ENCODE measurements around the gene VEZT. TPM values are rescaled to one million over a fixed set of nuclear protein-coding genes. Genes with fewer than 3 reads are reported as not detected.

The VEZT gene
- total RNA-seq, 1 experiment from 2014 or later: 46.4 TPM

- CTCF ChIA-PET: interaction anchor here (0.8 to 1.3 kb wide), 3 partner anchors 11 to 70 kb away, joined by 3 to 7 read pairs (median 4); partner anchors contain the start of genes FGD6 and VEZT
- Histone ChIP-seq H3K4me1 (ENCODE audit: control insufficient read depth in 1 of 2, insufficient read depth in 2 of 2, low read length in 2 of 2) (peaks cover 9 to 46% of the 10 kb centered on the region in 2 experiments), H4K20me1 (ENCODE audit: insufficient read depth) (no peaks in the 10 kb centered on the region), H3K9me2 (ENCODE audit: insufficient read depth) (no peaks in the 10 kb centered on the region), H3K4me3 (replicated peaks in 1 of 2; ENCODE audit: low read depth in 1 of 2, low read length in 2 of 2) (peak overlapping the region in 1 of 2 experiments; percentile 25; a peak in 3 of 4 replicates), H3K9ac (ENCODE audit: low read length) (peak overlapping the region; percentile 52), H3K9me3 (ENCODE audit: control insufficient read depth in 1 of 2, insufficient read depth in 1 of 2, low read depth in 1 of 2, low read length in 2 of 2) (no peaks in the 10 kb centered on the region), H2AFZ (ENCODE audit: low read depth, low read length, poor library complexity, severe bottlenecking) (no peak overlapping the region), H3K27me3 (ENCODE audit: insufficient read depth, low read length) (no peaks in the 10 kb centered on the region), H3K27ac (ENCODE audit: low read depth, low read length) (no peak overlapping the region), H3K79me2 (ENCODE audit: insufficient read depth, low read length) (peaks cover 9% of the 10 kb centered on the region), H3K4me2 (ENCODE audit: low read length) (peak overlapping the region; percentile 64), H3K36me3 (ENCODE audit: control insufficient read depth in 1 of 2, insufficient read depth in 2 of 2, low read length in 2 of 2) (no peaks in the 10 kb centered on the region)
- ATAC-seq: no peak
- no TSS peak for BruUV-seq (replicated peaks)
- POLR2A ChIA-PET: interaction anchor here (1.0 to 2.0 kb wide), 3 partner anchors 12 to 17 kb away, joined by 3 to 8 read pairs (median 7); no protein-coding TSS in a partner anchor
- RAD21 ChIA-PET (ENCODE audit: low non-redundant PET in 1 of 2, low total read pairs in 2 of 2, uncharacterized antibody in 2 of 2, unreplicated experiment in 2 of 2): interaction anchor here in 1 of 2 experiments (1.0 kb wide), 1 partner anchor 347 kb away, joined by 3 read pairs; no protein-coding TSS in a partner anchor
- TF ChIP-seq ZBTB33 (IDR thresholded peaks at IDR 0.05; ENCODE audit: extremely low read depth, insufficient replicate concordance, low read length): no peak
- no peak for TF ChIP-seq CEBPB (IDR thresholded peaks at IDR 0.05; ENCODE audit: low read depth)
- TF ChIP-seq EGR1 (IDR thresholded peaks at IDR 0.05; ENCODE audit: low read depth): no peak
- TF ChIP-seq MAX (IDR thresholded peaks at IDR 0.05): no peak
- TF ChIP-seq CBX3 (IDR thresholded peaks at IDR 0.05; ENCODE audit: low read depth): no peak
- no peak for TF ChIP-seq JUND (IDR thresholded peaks at IDR 0.05)
- no peak for TF ChIP-seq SIN3A (IDR thresholded peaks at IDR 0.05; ENCODE audit: low read depth)
- TF ChIP-seq POLR2AphosphoS5 (IDR thresholded peaks at IDR 0.05; ENCODE audit: low read depth, low read length): no peak
- TF ChIP-seq POLR2A (IDR thresholded peaks at IDR 0.05; ENCODE audit: borderline replicate concordance, extremely low read depth, insufficient read depth, insufficient read length): no peak
- TF ChIP-seq RAD21 (IDR thresholded peaks at IDR 0.05; ENCODE audit: low read depth): no peak
- TF ChIP-seq SRF (IDR thresholded peaks at IDR 0.05; ENCODE audit: low read depth): no peak
- no peak for TF ChIP-seq EZH2phosphoT487 (IDR thresholded peaks at IDR 0.05; ENCODE audit: borderline replicate concordance)
- TF ChIP-seq ATF3 (IDR thresholded peaks at IDR 0.05): no peak
- no peak for TF ChIP-seq TCF7L2 (IDR thresholded peaks at IDR 0.05; ENCODE audit: borderline replicate concordance, extremely low read depth, insufficient read depth, insufficient read length)
- TF ChIP-seq CTCF (IDR thresholded peaks at IDR 0.05 in 2 of 3, conservative IDR thresholded peaks at IDR 0.05 in 1 of 3; ENCODE audit: borderline replicate concordance in 1 of 3, insufficient read depth in 1 of 3, low read depth in 2 of 3, low read length in 2 of 3): no peak
- TF ChIP-seq SP1 (IDR thresholded peaks at IDR 0.05; ENCODE audit: low read depth): no peak
- no peak for TF ChIP-seq FOSL1 (IDR thresholded peaks at IDR 0.05; ENCODE audit: low read depth)
- TF ChIP-seq ELF1 (IDR thresholded peaks at IDR 0.05; ENCODE audit: borderline replicate concordance, low read depth): no peak
- TF ChIP-seq YY1 (IDR thresholded peaks at IDR 0.05; ENCODE audit: extremely low read depth, insufficient replicate concordance, low read depth, low read length): no peak
- no peak for TF ChIP-seq REST (IDR thresholded peaks at IDR 0.05; ENCODE audit: low read depth)
- DNase-seq (ENCODE audit: low read depth, low spot score): no peak
- intact Hi-C loops (cut with micrococcal nuclease): no loop called here
Observed at GRCh38 chr12:95187865-95188415, 29.7 kb upstream of the VEZT start.

All from HCT116 (cell line).